Parathyroid adenoma (tissue), 2 donors: ENCODE measurements around the gene CCDC171.

ENCODE experiments used
- H2AFZ ChIP-seq: fragments of 300-600 bp; sonication (generic); one replicate; pipeline ENCODE4 v1.7.0; 2017; ENCODE audit warnings: antibody characterized with exemption, mild to moderate bottlenecking
- H3K27ac ChIP-seq: fragments of 300-600 bp; sonication (generic); one replicate; pipeline ENCODE4 v1.7.0; 2017
- H3K27me3 ChIP-seq: fragments of 300-600 bp; sonication (generic); one replicate; pipeline ENCODE4 v1.7.0; 2017; ENCODE audit warnings: low read length; ENCODE audit not compliant: control insufficient read depth, insufficient read depth
- H3K36me3 ChIP-seq: fragments of 300-600 bp; sonication (generic); one replicate; pipeline ENCODE4 v1.7.0; 2017; ENCODE audit warnings: low read length; ENCODE audit not compliant: control insufficient read depth, insufficient read depth
- H3K4me1 ChIP-seq: fragments of 300-600 bp; sonication (generic); one replicate; pipeline ENCODE4 v1.7.0; 2017; ENCODE audit warnings: control low read depth
- H3K4me2 ChIP-seq: fragments of 300-600 bp; sonication (generic); one replicate; pipeline ENCODE4 v1.7.0; 2017; ENCODE audit warnings: low read length
- H3K4me3 ChIP-seq: fragments of 300-600 bp; sonication (generic); one replicate; pipeline ENCODE4 v1.7.0; 2017; ENCODE audit warnings: low read depth, low read length
- H3K79me2 ChIP-seq: fragments of 300-600 bp; sonication (generic); one replicate; pipeline ENCODE4 v1.7.0; 2017; ENCODE audit warnings: control low read depth
- H3K9ac ChIP-seq: fragments of 300-600 bp; sonication (generic); one replicate; pipeline ENCODE4 v1.7.0; 2017; ENCODE audit warnings: mild to moderate bottlenecking
- H3K9me3 ChIP-seq: fragments of 300-600 bp; sonication (generic); one replicate; pipeline ENCODE4 v1.7.0; 2017; ENCODE audit warnings: low read length; ENCODE audit not compliant: control insufficient read depth
- CTCF ChIP-seq: fragments of 300-600 bp; sonication (generic); IDR thresholded peaks from one replicate; pipeline ENCODE4 v1.7.0; 2017; ENCODE audit warnings: antibody characterized with exemption, mild to moderate bottlenecking
- donor health status: primary hyperparathyroidism.

The CCDC171 gene

GRCh38 chr9:16022228-16022627, 469.4 kb downstream of the CCDC171 start:
- Histone ChIP-seq H3K9me3 (no peaks in the 10 kb centered on the region), H3K27ac (no peak overlapping the region), H3K27me3 (no peaks in the 10 kb centered on the region), H3K4me2 (no peak overlapping the region), H2AFZ (no peak overlapping the region), H3K4me3 (no peak overlapping the region), H3K36me3 (no peaks in the 10 kb centered on the region), H3K9ac (no peak overlapping the region), H3K79me2 (no peaks in the 10 kb centered on the region), H3K4me1 (no peaks in the 10 kb centered on the region)
- no peak for TF ChIP-seq CTCF

DNA sequence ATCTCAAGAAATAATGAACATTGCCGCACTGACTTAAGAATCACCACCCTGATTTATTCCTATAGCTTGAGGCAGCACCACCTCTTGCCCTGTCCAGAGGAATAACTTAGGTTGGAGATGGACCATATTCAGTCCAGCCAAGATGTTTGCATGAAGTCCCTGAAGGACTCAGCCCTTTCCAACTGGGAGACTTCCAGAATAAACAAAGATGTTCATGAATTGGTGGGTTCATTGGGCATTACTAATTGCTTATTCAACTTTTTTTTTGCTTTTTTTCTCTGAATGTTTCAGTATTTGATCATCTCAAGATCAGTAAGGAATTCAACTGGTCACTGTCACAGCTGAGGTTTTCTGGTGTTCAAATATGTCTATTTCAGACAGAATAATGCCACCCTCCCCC, 470.6 kb downstream of the CCDC171 start:
- Histone ChIP-seq H3K36me3 (no peaks in the 10 kb centered on the region), H3K4me3 (no peak overlapping the region)

More for the DNA sequence above, 470.6 kb downstream of the CCDC171 start:
- Histone ChIP-seq H3K79me2 (no peaks in the 10 kb centered on the region), H3K4me2 (no peak overlapping the region), H3K27me3 (no peaks in the 10 kb centered on the region), H3K27ac (no peak overlapping the region), H2AFZ (no peak overlapping the region), H3K9ac (no peak overlapping the region), H3K9me3 (no peaks in the 10 kb centered on the region), H3K4me1 (no peaks in the 10 kb centered on the region)
- no peak for TF ChIP-seq CTCF
